Activated T-helper 1 cell treated with anti-CD3 and anti-CD28 coated beads, Interleukin-2, amount 50 U/mL, for 16 hours (primary cell): ENCODE results near the gene EFTUD2.

Experiments
- DNase-seq, 2 donors: peaks; one replicate each; pipeline ENCODE4 v3.0.0-alpha.2; 2020; ENCODE audit warnings: low read depth in 1 of 2, low spot score in 1 of 2

The EFTUD2 gene

DNA sequence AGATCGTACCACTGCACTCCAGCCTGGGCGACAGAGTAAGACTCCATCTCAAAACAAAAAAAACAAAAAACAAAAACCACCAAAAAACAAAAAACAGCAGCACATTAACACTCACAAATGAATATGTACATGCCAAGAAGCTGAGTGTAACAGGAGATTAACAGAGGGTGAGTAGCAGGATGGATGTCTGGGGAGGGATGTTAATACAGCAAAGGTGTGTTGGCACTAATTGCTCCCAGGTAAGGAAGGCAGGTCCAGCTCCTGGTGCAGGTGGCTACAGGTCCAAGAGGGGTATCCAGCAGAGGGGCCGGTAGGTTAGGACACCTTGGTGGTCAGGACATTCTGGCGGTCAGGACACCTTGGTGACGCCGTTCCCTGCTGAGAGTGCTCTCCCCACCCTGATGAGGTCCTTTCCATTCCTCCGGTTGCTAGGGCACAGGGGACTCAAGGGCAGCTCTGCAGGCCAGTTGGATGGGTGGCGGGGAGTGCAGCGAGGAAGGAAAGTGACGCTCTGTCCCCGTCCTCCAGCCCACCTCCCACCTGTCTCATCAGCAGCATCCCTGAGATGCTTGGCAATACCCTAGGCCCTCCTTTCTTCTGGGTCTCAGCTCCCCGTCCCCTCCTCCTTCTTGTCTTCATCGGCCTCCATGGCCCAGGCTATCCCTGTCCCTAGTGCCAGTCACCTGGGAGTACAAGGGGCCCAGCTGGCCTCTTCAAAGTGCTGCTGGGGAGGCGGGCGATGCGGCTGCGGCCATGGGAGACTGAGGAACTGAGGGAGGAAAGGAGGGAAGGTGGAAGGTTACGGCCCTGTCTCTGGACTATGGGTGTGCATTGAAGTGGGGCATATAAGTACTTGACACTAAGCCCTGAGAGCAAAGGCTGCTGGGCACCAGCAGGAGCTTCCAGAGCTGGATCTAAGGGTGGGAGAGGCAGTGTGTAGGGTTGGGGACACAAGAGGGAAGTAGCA, 26.8 kb upstream of the EFTUD2 start:
- DNase-seq, result no peak

- DNase-seq, result no peak
Observed at GRCh38 chr17:44924107-44924544, 24.9 kb upstream of the EFTUD2 start.

DNA sequence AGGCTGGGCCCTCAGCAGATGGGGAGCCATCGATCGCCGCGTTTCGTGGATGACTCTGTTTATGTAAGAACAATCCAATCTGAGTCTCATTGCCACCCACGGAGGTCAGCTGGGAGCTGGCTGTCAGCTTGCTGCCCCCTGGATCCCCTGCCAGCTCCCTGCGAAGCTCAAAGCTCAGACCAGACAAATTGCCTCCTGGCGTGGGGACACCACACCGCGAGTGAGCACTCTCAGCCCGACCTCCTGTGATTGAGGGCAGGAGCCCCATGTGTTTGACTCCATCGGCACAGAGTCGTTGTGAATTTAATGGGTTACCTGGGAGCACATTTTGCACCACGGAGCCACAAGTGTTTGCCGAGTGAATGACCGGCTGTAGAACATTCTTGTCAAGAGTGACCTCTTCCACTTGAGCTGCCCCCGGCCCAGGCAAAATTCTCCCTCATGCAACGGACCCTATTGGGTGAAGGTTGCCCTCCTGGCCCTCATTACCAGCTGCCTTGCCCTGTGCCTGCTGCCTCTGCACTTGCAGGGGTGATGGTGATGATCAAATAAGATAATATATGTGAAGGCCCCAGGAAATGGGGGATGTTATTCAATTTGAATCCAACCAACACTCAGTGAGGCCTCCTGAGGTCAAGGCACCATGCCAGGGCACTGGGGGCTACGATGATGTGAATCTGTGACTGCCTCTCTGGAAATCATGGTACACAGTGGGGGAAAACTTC, 23.7 kb upstream of the EFTUD2 start:
- no peak for DNase-seq

DNA sequence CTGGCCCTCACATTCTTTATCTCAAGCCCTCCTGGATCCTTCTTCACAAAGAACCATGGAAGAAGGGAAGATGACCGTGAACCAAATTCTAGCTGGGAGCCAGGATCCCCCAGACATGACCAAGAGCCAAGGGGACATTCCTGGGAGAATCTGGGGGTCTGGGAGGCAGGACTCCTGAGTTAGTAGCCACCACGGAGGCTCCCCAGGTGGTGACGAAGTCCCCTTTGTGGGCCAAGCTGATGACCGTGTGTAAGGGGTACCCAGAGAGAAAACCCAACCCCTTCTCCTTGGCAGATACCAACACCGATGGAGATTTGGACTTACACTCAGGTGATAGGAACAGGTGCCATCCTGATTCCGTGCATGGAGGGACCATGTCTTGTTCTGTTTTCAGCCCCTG, 22.9 kb upstream of the EFTUD2 start:
- DNase-seq, result no peak

- DNase-seq, result no peak
Observed at GRCh38 chr17:44921122-44921882, 22.1 kb upstream of the EFTUD2 start.

DNA sequence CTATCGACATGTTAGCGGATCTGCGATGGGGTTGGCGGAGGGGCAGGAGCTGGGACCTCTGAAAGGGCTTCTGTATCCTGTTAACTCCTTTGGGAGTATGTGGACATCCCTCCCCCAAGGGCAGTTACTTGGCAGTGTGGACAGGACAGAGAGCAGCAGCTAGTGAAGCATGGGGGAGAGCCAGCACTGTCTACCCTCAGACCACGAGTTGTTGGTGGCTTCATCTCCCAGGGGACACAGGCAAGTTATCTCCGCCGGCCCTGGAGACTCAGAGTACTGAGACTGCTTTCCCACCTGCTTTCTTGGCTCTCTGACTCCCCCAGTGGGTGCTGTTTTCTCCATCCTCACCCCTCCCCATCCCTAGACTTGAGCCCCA, 21.3 kb upstream of the EFTUD2 start:
- no peak for DNase-seq

- DNase-seq, result peak; percentile 20 to 22
Observed at GRCh38 chr17:44919885-44920564, 20.8 kb upstream of the EFTUD2 start.

DNA sequence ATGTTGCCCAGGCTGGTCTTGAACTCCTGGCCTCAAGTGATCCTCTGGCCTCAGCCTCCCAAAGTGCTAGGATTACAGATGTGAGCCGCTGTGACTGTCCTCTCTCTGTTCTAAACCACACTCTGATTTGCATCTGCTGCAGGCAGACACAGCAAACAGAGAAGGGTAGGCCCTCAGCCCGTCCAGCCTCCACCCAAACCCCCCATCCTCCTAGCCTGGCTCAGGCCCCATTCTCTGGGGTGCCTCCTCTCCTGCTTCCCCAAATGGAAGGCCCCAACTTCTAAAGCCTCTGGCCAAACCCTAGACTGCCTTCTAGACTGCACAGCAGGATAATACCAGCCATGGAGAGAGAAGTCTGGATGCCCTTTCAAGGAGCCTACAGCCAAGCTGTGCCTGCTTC, 20.2 kb upstream of the EFTUD2 start:
- DNase-seq, result no peak

GRCh38 chr17:44918006-44918405, 18.8 kb upstream of the EFTUD2 start:
- no peak for DNase-seq

GRCh38 chr17:44917456-44917855, 18.2 kb upstream of the EFTUD2 start:
- DNase-seq, result no peak

GRCh38 chr17:44916781-44917241, 17.6 kb upstream of the EFTUD2 start:
- DNase-seq, result no peak

DNA sequence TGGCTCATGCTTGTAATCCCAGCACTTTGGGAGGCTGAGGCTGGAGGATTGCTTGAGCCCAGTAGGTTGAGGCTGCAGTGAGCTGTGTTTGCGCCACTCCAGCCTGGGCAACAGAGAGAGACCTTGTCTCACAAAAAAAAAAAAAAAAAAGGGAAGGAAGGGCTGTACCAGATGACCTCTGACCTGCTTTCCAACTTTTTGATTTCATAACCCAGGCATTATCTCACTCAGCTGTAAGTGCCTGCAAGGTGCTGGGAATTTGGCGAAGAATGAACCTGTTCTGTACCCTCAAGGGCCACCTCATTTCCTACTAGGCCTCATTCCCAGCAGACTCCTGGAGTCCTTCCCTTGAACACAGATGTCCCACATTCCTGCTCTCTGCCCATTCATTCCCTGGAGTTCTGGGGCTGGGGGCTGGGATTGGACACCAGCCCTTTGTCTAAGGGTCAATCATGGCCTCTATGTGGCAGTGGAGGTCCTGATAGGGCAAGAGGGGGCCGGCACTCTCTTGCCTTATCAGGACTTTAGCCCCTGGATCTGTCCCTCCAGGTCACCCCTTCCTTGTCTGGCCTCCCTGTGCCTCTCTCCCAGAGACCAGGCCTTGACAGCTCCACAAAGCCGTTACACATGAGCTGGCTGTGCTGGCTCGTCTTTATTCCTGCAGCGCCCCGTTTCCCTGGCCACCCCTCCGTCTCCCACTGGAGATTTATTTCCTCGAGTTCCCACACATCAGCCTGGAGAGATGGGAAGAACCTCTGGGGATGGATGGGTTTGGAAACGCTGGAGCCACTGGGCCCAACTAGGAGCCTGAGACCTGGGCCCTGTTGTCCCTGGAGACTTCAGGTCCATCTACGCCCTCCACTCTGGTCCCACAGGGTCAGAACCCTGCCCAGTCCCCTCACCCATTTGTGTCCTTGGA, 16.9 kb upstream of the EFTUD2 start:
- DNase-seq, result no peak

- DNase-seq, result no peak
Observed at GRCh38 chr17:44915321-44915726, 16.1 kb upstream of the EFTUD2 start, which contains the start of gene GFAP. GFAP (minus strand) TSS chr17:44915500; CDS start chr17:44915486, 14 bp downstream.

GRCh38 chr17:44914698-44915271, 15.5 kb upstream of the EFTUD2 start:
- DNase-seq, result no peak

- no peak for DNase-seq
Observed at GRCh38 chr17:44914148-44914547, 14.9 kb upstream of the EFTUD2 start.

DNA sequence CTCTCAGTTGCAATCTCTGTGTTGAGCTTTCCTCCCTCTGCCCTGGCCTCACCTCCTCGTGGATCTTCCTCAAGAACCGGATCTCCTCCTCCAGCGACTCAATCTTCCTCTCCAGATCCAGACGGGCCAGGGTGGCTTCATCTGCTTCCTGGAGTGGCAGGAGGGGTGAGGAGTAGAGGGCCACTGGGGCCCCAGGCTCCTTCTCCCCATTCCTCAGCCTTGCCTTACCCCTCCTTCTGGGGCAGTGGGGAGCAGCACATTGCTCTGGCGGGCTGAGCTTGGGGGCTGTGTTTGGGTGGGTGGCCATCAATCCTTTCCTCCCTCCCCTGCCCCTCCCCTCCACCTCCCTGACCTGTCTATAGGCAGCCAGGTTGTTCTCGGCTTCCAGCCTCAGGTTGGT, 14.4 kb upstream of the EFTUD2 start:
- DNase-seq, result no peak

DNA sequence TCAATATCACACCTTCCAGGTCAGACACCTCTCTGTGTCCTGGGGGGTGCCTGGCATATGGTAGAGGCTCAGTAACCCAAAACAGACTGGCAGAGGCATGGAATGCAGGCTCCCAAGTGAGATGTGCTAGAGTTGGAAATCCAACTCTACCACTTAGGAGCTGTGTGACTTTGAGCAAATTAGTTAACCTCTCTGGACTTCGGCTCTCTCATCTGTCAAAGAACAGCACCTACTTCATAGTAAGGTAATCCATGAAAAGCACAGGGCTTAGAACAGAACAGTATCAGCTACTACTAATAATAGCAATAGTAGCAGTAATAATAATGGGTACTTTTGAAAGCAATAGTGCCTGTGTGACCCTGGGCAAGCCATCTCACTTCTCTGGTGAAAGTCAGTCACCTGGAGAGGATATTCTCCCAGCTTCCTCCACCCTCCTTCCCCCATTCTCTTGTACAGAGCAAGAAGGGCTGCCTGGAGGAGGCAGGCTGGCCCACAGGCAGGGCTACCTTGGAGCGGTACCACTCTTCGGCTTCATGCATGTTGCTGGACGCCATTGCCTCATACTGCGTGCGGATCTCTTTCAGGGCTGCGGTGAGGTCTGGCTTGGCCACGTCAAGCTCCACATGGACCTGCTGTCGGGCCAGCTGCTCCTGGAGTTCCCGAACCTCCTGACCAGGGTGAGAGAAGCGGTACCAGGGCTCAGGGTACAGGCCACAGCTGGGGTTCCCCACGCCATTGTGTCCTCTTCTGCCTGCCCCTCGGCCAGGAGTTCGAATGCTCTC, 13.7 kb upstream of the EFTUD2 start:
- DNase-seq, result no peak
